Subcutaneous abdominal adipose tissue (tissue), 5 donors: ENCODE results near the gene UBE4A.

ENCODE experiments used
- H3K27ac ChIP-seq: one replicate; pipeline ENCODE4 v1.7.0; 2013; ENCODE audit warnings: low read depth, mild to moderate bottlenecking, inconsistent platforms, low read length, moderate library complexity
- H3K27me3 ChIP-seq, 5 donors: one replicate each; pipeline ENCODE4 v1.7.0; 2013; ENCODE audit warnings: low read length in 5 of 5, inconsistent platforms in 1 of 5; ENCODE audit not compliant: control insufficient read depth in 5 of 5, insufficient read depth in 4 of 5
- H3K36me3 ChIP-seq, 5 donors: one replicate each; pipeline ENCODE4 v1.7.0; 2013; ENCODE audit warnings: low read length in 5 of 5; ENCODE audit not compliant: control insufficient read depth in 5 of 5, insufficient read depth in 5 of 5
- H3K4me1 ChIP-seq, 5 donors: one replicate each; pipeline ENCODE4 v1.7.0; 2013; ENCODE audit warnings: low read length in 5 of 5, mild to moderate bottlenecking in 3 of 5, moderate library complexity in 1 of 5; ENCODE audit not compliant: control insufficient read depth in 5 of 5, insufficient read depth in 5 of 5
- H3K4me3 ChIP-seq, 5 donors: one replicate each; pipeline ENCODE4 v1.7.0; 2013; ENCODE audit warnings: low read length in 5 of 5, low read depth in 1 of 5
- H3K9ac ChIP-seq, 5 donors: one replicate each; pipeline ENCODE4 v1.7.0; 2013; ENCODE audit warnings: low read length in 5 of 5, mild to moderate bottlenecking in 4 of 5, moderate library complexity in 3 of 5
- H3K9me3 ChIP-seq, 5 donors: one replicate each; pipeline ENCODE4 v1.7.0; 2013; ENCODE audit warnings: low read length in 5 of 5; ENCODE audit not compliant: control insufficient read depth in 5 of 5
- donor health status: healthy.
- donor health status: healthy.
- donor health status: healthy.
- donor health status: healthy.
- donor health status: healthy.

The UBE4A gene

GRCh38 chr11:118318581-118319336 lies 40.6 kb upstream of the UBE4A start:
- peaks cover 0 to 3% (median 0%) of the 10 kb centered on the region in 5 donors for H3K9me3 ChIP-seq
- no peak overlapping the region for H3K27ac ChIP-seq
- no peak overlapping the region for H3K9ac ChIP-seq
- no peaks in the 10 kb centered on the region for H3K36me3 ChIP-seq
- no peak overlapping the region for H3K4me3 ChIP-seq
- H3K4me1 ChIP-seq = peaks cover 2 to 47% (median 33%) of the 10 kb centered on the region in 5 donors
- H3K27me3 ChIP-seq = peaks cover 2 to 12% (median 6%) of the 10 kb centered on the region in 5 donors

- H3K27ac ChIP-seq = no peak overlapping the region
- H3K27me3 ChIP-seq = peaks cover 0 to 11% (median 3%) of the 10 kb centered on the region in 5 donors
- H3K4me1 ChIP-seq = peaks cover 2 to 47% (median 33%) of the 10 kb centered on the region in 5 donors
Measured at GRCh38 chr11:118319337-118319707, 40.1 kb upstream of the UBE4A start.

GRCh38 chr11:118320515-118320914 lies 38.9 kb upstream of the UBE4A start:
- Histone ChIP-seq H3K4me1 (peaks cover 2 to 43% (median 27%) of the 10 kb centered on the region in 5 donors), H3K27ac (no peak overlapping the region)

More at GRCh38 chr11:118319337-118319707, 40.1 kb upstream of the UBE4A start:
- Histone ChIP-seq H3K9ac (no peak overlapping the region), H3K4me3 (no peak overlapping the region), H3K9me3 (peaks cover 0 to 3% (median 0%) of the 10 kb centered on the region in 5 donors), H3K36me3 (no peaks in the 10 kb centered on the region)

GRCh38 chr11:118321386-118322082 lies 37.9 kb upstream of the UBE4A start:
- Histone ChIP-seq H3K9me3 (peaks cover 0 to 3% (median 0%) of the 10 kb centered on the region in 5 donors), H3K4me3 (no peak overlapping the region), H3K27ac (no peak overlapping the region), H3K9ac (no peak overlapping the region), H3K4me1 (peaks cover 2 to 35% (median 21%) of the 10 kb centered on the region in 5 donors), H3K27me3 (peaks cover 0 to 3% (median 0%) of the 10 kb centered on the region in 5 donors), H3K36me3 (no peaks in the 10 kb centered on the region)

More at GRCh38 chr11:118320515-118320914, 38.9 kb upstream of the UBE4A start:
- Histone ChIP-seq H3K4me3 (no peak overlapping the region), H3K9ac (no peak overlapping the region), H3K36me3 (no peaks in the 10 kb centered on the region), H3K9me3 (peaks cover 0 to 3% (median 0%) of the 10 kb centered on the region in 5 donors), H3K27me3 (peaks cover 0 to 5% (median 0%) of the 10 kb centered on the region in 5 donors)

- no peaks in the 10 kb centered on the region for H3K36me3 ChIP-seq
- no peak overlapping the region for H3K9ac ChIP-seq
- no peak overlapping the region for H3K4me3 ChIP-seq
- no peaks in the 10 kb centered on the region for H3K9me3 ChIP-seq
- no peaks in the 10 kb centered on the region for H3K27me3 ChIP-seq
- H3K4me1 ChIP-seq = peaks cover 2 to 27% (median 16%) of the 10 kb centered on the region in 5 donors
- no peak overlapping the region for H3K27ac ChIP-seq
Measured at GRCh38 chr11:118322721-118323120, 36.7 kb upstream of the UBE4A start.

GRCh38 chr11:118325283-118325682 lies 34.1 kb upstream of the UBE4A start:
- Histone ChIP-seq H3K9ac (no peak overlapping the region), H3K27ac (no peak overlapping the region), H3K4me1 (peaks cover 0 to 16% (median 12%) of the 10 kb centered on the region in 5 donors), H3K9me3 (no peaks in the 10 kb centered on the region), H3K36me3 (no peaks in the 10 kb centered on the region), H3K27me3 (no peaks in the 10 kb centered on the region), H3K4me3 (no peak overlapping the region)

- no peak overlapping the region for H3K27ac ChIP-seq
- no peaks in the 10 kb centered on the region for H3K4me1 ChIP-seq
- no peaks in the 10 kb centered on the region for H3K36me3 ChIP-seq
- no peaks in the 10 kb centered on the region for H3K9me3 ChIP-seq
- no peaks in the 10 kb centered on the region for H3K27me3 ChIP-seq
- no peak overlapping the region for H3K9ac ChIP-seq
- H3K4me3 ChIP-seq = no peak overlapping the region
Measured at GRCh38 chr11:118328745-118329144, 30.7 kb upstream of the UBE4A start.

- peaks cover 0 to 6% (median 4%) of the 10 kb centered on the region in 5 donors for H3K27me3 ChIP-seq
- H3K4me1 ChIP-seq = no peaks in the 10 kb centered on the region
- H3K36me3 ChIP-seq = no peaks in the 10 kb centered on the region
- no peak overlapping the region for H3K9ac ChIP-seq
- H3K4me3 ChIP-seq = no peak overlapping the region
- no peaks in the 10 kb centered on the region for H3K9me3 ChIP-seq
- H3K27ac ChIP-seq = no peak overlapping the region
Measured at GRCh38 chr11:118334745-118335144, 24.7 kb upstream of the UBE4A start.

- H3K36me3 ChIP-seq = no peaks in the 10 kb centered on the region
- H3K9me3 ChIP-seq = no peaks in the 10 kb centered on the region
- no peak overlapping the region for H3K4me3 ChIP-seq
- H3K9ac ChIP-seq = no peak overlapping the region
- H3K27ac ChIP-seq = no peak overlapping the region
- peaks cover 0 to 6% (median 5%) of the 10 kb centered on the region in 5 donors for H3K27me3 ChIP-seq
- no peaks in the 10 kb centered on the region for H3K4me1 ChIP-seq
Measured at GRCh38 chr11:118338637-118339061, 20.8 kb upstream of the UBE4A start.
